Non-pigmented ciliary epithelial cell (primary cell): ENCODE measurements around the gene SLC26A4.
A peak's percentile ranks its signal among the peaks of the same experiment; 100 is the strongest.

ENCODE experiments used
- DNase-seq: peaks from one replicate; pipeline ENCODE4 v3.0.0-alpha.2; 2010; ENCODE audit warnings: low read depth

The SLC26A4 gene

DNA sequence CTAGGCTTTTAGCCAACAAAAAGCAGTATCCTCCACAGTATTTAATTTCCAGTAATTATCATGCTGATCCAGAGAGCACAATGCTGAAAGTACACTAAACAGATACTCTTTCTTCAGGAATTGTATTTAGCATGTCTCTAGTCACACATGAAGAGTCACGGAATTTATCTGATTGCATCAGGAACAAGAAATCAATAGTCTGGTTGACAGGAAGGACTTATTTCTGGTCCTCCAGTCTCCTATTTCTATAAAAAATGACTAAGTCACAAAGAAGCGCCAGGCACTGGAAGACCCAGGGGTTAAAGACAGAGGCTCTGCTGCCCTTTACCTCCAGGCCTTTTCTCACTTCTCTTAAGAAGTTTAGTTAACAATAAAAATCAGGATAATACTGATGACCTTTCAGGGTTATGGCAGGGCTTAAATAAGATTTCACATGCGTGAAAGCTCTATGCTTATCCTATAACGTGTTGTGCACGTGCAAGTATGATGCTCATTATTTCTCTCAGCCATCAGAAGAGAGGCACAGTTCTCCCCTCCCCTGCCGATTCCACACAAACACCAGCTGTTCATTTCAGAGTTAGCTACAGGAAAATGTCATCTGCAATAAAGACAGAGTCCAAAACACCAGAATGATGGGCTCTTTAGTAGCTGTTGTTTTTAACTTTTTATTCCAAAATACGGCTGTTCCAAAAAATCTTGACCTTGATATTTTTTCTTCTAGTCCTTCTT, 36.9 kb downstream of the SLC26A4 start:
- DNase-seq = no peak

DNA sequence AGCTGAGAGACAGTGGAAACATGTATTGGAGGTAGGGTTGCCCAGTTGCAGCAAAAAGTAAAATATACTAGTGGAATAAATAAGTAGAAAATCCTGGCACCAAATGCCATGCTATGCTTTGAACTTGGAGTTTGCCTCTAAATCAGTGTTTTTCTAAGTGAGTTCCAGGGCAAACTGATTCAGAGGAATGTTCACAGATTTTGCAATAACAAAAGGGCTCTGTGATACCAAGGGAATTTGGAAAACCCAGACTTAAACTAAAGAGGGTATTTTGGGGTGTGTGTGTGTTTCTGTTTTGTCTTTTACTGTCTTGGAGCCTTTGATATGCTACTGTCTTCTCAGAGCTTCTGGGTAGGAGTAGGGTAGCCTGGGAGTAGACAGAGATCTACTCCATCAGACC, 39.9 kb downstream of the SLC26A4 start:
- DNase-seq = no peak

DNA sequence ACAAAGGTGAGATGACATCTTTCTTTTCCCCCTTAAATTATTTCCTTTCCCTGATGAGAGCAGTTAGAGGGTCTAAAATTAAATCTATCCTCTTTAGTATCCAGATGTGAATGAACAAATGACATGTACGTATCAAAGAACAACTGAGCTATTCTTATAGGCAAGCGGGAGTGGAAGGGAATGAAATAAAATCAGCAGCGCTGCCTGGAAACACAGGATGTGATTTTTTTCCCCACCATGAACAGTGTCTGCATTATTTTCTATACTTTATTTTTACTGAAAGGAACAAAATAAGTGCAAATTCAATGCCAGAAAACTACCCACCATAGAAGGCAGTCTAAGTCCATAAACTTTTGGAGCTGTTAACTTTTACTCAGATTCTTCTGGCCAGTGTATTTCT, 40.6 kb downstream of the SLC26A4 start:
- DNase-seq = no peak

- DNase-seq = no peak
Measured at GRCh38 chr7:107703219-107703618, 42.6 kb downstream of the SLC26A4 start.

DNA sequence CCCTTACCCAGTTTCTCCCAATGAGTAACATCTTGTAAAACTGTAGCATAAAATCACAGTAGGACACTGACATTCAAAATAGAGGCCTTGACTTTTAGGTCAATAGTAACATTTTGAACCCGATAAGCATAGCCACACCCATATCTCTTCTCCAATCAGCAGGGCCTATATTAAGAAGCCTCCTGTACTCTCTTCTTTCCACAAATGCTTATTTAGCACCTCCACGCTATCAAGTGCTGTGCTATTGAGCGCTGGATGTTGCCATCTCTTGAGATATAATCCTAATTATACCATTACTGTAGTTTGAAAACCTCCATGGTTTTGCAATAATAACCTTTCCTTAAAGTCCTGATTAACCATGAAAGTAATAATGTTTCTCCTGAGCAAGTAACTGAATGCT, 43.2 kb downstream of the SLC26A4 start:
- DNase-seq = no peak

DNA sequence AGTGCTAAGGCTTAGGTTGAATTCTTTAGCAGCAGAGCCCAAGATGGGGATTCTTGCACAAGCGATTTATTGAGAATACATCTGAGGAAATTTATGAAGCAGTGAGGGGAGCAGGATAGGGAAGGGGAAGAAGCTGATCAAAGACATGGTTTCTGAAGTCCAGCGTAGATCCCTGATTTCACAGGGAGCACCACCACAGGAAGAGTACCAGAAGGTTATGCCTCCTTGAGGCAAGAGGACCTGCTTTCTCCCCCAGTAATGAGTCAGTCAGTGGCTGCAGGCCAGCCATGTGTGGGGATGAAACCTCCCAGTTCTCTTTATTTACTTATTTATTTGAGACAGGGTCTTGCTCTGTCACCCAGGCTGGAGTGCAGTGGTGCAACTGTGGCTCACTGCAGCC, 48.3 kb downstream of the SLC26A4 start:
- no peak for DNase-seq

DNA sequence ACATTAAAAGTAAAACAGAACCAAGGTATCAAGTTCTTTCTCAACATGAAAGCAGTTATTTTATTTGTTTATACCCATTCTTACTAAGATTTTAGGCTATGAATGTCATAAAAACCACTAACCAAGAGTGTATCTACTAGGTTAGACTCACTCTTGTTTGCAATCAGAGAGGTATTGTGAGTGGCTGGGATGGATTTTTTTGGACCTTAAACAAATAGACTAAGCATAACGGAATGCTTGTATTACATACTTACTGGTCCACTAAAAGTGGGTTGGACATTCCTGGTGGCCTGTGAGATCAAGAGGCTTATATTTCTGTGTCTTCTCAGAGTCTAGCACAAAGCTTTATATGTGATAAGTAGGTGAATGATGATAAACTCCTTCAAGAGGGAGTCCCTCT, 50.7 kb downstream of the SLC26A4 start:
- DNase-seq = no peak

- no peak for DNase-seq
Measured at GRCh38 chr7:107712025-107712424, 51.4 kb downstream of the SLC26A4 start.

GRCh38 chr7:107712896-107713295, 52.3 kb downstream of the SLC26A4 start:
- DNase-seq = no peak

DNA sequence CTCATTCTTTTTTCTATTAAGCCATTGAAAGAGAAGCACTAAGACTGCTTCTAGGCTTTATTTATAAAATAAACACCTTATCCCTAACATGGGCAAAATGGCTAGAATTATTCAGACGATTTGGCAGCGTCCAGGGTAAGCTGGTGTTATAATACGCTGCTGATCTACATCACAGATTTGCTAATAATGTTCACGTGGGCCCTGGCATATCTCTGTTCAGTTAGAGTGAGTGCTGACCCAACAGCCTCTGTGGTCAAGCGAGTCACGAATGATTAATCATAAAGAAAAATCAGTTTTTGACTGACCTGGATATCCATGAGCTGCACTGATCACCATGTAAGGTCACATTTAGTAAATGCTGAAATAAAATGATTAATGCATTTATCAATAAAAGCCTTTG, 54.9 kb downstream of the SLC26A4 start:
- DNase-seq = no peak

GRCh38 chr7:107718456-107719193, 58.0 kb downstream of the SLC26A4 start:
- no peak for DNase-seq

DNA sequence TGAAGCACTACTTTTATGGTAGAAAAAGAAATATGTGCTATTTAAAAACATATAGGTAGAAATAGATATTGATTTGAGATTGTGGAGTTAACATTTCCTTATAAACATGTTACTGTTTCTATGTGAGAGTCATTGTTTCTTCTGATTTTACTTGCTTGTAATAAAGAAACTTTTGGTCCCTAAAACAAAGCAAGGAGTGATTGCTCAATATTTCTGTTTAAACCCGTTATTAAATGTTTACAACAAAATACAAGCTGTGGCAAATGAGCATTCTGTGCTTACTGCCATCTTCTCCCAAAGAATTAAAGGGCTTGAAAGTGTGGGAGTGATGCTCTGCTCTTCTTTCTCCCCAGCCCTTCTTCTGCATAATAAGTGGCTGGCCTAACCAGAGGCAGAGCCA, 60.7 kb downstream of the SLC26A4 start:
- DNase-seq = no peak

DNA sequence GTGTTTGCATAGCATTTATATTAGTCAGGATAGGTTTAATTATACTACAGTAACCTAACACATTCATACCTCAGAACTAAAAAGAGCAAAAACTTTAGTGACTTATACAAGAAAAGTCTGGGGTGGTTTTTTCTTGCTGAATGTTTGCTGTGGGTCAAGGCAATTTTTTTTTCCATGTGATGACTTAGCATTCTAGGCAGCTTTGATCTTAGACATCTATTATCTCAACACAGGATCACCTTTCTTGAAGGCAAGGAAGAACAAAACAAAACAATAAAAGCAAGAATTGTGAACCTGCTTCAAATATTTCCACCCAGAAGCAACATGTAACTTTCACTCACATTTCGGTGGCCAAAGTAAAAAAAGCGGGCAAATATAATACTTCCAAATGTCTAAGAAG, 62.6 kb downstream of the SLC26A4 start:
- no peak for DNase-seq

GRCh38 chr7:107725138-107725740, 64.6 kb downstream of the SLC26A4 start:
- no peak for DNase-seq

DNA sequence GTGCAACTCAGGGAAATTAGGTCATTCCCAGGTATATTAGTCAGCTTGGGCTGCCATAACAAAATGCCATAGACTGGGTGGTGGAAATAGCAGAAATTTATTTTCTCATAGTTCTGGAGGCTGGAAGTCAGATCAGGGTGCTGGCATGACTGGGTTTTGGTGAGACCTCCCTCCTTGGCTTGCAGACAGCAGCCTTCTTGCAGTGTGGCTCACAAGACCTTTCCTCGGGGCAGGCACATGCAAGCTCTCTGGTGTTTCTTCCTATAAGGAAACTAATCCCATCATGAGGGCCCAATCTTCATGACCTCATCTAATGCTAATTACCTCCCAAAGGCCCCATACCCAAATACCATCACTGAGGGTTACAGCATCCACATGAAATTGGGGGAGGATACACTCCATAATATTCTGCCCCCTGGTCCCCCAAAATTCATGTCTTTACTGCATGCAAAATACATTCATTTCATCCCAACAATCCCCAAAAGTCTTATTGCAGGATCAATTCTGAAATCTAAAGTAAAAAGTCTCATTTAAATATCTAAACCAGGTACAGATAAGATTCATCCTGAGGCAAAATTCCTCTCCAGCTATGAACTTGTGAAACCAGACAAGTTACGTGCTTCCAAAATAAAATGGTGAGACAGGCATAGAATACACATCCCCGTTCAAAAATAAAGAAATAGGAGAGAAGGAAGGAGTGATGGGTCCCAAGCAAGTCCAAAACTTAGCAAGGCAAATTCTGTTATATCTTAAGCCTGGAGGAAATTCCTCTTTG, 65.9 kb downstream of the SLC26A4 start:
- DNase-seq = no peak

- DNase-seq = no peak
Measured at GRCh38 chr7:107728276-107728675, 67.6 kb downstream of the SLC26A4 start.

DNA sequence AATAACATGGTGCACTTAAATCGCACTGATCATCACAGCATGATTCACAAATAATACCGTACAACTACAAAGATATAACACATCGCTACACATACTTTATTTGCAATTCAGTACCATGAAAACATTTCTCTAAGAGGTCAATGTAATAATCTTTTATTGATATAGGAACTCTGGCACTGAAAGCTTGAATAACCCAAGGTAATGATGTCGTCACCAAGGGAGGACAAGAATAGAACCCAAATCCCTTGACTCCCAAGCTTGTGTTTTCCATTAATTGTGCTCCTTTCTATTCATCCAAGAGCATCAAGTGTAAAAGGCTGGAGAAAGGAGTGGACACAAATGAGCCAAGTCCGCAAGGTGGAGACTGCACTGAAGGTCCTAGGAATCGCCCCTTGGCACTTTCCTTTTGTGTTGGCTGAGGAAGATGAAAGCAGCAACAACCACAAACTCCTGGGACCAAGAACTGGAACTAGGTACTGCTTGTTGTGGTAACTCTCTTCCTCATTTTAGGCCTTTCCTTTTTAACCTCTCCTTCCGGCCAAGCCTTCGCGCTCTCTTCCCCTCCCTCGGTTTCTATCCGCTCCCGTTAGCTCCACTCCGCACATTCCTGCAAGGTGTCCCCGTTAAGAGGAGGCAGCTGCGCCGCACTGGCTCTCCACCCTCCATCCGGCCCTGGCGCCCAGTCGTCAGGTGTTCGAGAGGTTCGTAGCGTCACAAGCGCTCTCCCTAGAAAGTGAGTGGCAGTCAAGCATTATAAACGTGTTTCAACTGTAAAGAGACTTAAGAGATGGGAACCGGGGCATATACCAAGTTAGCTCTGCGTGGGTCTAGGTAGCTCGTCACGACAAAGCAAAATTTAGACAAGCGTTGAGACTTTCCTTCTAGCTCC, 82.3 kb downstream of the SLC26A4 start:
- no peak for DNase-seq

GRCh38 chr7:107743567-107744344, 83.1 kb downstream of the SLC26A4 start, which contains the start of gene CBLL1:
Gene CBLL1 (plus strand): TSS chr7:107744142. CDS start chr7:107744164, 22 bp downstream.
- DNase-seq = peak; percentile 76

GRCh38 chr7:107744345-107744750, 83.7 kb downstream of the SLC26A4 start:
- DNase-seq = no peak

GRCh38 chr7:107746006-107746405, 85.4 kb downstream of the SLC26A4 start:
- DNase-seq = no peak

GRCh38 chr7:107751113-107751512, 90.5 kb downstream of the SLC26A4 start:
- no peak for DNase-seq
